ENCODE results near the gene PLCXD3.

GRCh38 chr5:41373230-41373629, 137.2 kb downstream of the PLCXD3 start:
- TF ChIP-seq PATZ1 (CRISPR knock-in tag; IDR thresholded peaks at IDR 0.05; ENCODE audit: borderline replicate concordance) (no peak), ZNF70 (CRISPR knock-in tag; IDR thresholded peaks at IDR 0.05) (no peak), ZNF8 (CRISPR knock-in tag; IDR thresholded peaks at IDR 0.05) (no peak)
- TF ChIP-seq, protein P1, sequence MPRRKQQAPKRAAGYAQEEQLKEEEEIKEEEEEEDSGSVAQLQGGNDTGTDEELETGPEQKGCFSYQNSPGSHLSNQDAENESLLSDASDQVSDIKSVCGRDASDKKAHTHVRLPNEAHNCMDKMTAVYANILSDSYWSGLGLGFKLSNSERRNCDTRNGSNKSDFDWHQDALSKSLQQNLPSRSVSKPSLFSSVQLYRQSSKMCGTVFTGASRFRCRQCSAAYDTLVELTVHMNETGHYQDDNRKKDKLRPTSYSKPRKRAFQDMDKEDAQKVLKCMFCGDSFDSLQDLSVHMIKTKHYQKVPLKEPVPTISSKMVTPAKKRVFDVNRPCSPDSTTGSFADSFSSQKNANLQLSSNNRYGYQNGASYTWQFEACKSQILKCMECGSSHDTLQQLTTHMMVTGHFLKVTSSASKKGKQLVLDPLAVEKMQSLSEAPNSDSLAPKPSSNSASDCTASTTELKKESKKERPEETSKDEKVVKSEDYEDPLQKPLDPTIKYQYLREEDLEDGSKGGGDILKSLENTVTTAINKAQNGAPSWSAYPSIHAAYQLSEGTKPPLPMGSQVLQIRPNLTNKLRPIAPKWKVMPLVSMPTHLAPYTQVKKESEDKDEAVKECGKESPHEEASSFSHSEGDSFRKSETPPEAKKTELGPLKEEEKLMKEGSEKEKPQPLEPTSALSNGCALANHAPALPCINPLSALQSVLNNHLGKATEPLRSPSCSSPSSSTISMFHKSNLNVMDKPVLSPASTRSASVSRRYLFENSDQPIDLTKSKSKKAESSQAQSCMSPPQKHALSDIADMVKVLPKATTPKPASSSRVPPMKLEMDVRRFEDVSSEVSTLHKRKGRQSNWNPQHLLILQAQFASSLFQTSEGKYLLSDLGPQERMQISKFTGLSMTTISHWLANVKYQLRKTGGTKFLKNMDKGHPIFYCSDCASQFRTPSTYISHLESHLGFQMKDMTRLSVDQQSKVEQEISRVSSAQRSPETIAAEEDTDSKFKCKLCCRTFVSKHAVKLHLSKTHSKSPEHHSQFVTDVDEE (CRISPR knock-in tag; IDR thresholded peaks at IDR 0.05), result no peak
